H1 (cell line): Measurements from ENCODE around the gene ACAD11. TPM values are rescaled to one million over a fixed set of nuclear protein-coding genes. Genes with fewer than 3 reads are reported as not detected.

Experiments used
- CTCF ChIA-PET: fragments of 300-600 bp; sonication (Branson Sonifier 250); formaldehyde crosslinking; loops from one replicate; lab custom pipeline; 2021; ENCODE audit not compliant: partially characterized antibody; lab: Charles Lee
- POLR2A ChIA-PET: fragments of 300-600 bp; sonication (Branson Sonifier 250); formaldehyde crosslinking; loops from one replicate; lab custom pipeline; 2021; ENCODE audit warnings: inconsistent platforms; ENCODE audit not compliant: partially characterized antibody; lab: Charles Lee
- DNase-seq, 2 experiments: peaks; one replicate each; pipeline versions ENCODE4 v3.0.0 to v3.0.0-alpha.2; 2010 to 2022; ENCODE audit warnings: low spot score in 2 of 2, low read depth in 1 of 2, mixed read lengths in 1 of 2
- FAIRE-seq: peaks from 2 replicates; lab custom pipeline; 2011; peaks lifted over from hg19 to GRCh38; lab: Jason Lieb, UNC
- H2AFZ ChIP-seq: 2 replicates; pipeline ENCODE4 v1.8.1; 2012; ENCODE audit warnings: low read length, inconsistent platforms
- H2AK5ac ChIP-seq: 2 replicates; pipeline ENCODE4 v1.6.1; 2013; ENCODE audit warnings: low read depth, low read length
- H2BK120ac ChIP-seq: replicated peaks from 2 replicates; pipeline ENCODE3; 2013; ENCODE audit warnings: low read depth, low read length, inconsistent platforms
- H2BK12ac ChIP-seq: 2 replicates; pipeline ENCODE4 v1.6.1; 2013; ENCODE audit warnings: low read depth, low read length
- H2BK15ac ChIP-seq: 2 replicates; pipeline ENCODE4 v1.6.1; 2013; ENCODE audit warnings: low read length
- H2BK20ac ChIP-seq: 2 replicates; pipeline ENCODE4 v1.6.1; 2013; ENCODE audit warnings: low read length
- H2BK5ac ChIP-seq: 2 replicates; pipeline ENCODE4 v1.6.1; 2013; ENCODE audit warnings: low read depth, low read length
- H3K14ac ChIP-seq: 2 replicates; pipeline ENCODE4 v1.6.1; 2013; ENCODE audit warnings: inconsistent platforms; ENCODE audit not compliant: insufficient read length
- H3K18ac ChIP-seq: 2 replicates; pipeline ENCODE4 v1.6.1; 2013; ENCODE audit warnings: low read length; ENCODE audit errors: extremely low read depth
- H3K23ac ChIP-seq: 2 replicates; pipeline ENCODE4 v1.6.1; 2013; ENCODE audit warnings: inconsistent platforms; ENCODE audit not compliant: insufficient read length
- H3K23me2 ChIP-seq: 2 replicates; pipeline ENCODE4 v1.6.1; 2013; ENCODE audit warnings: low read depth, low read length
- H3K27ac ChIP-seq: 2 replicates; pipeline ENCODE4 v1.6.1; 2011; ENCODE audit warnings: low read depth, low read length, inconsistent platforms
- H3K27me3 ChIP-seq, 4 experiments: replicated peaks in 1 of 4; 1 replicate in 1 of 4; 2 replicates in 3 of 4; pipeline versions ENCODE4 v1.6.1 to v1.8.1; 2011 to 2013; ENCODE audit warnings: low read length in 3 of 4, mild to moderate bottlenecking in 3 of 4, inconsistent platforms in 2 of 4, mixed read lengths in 2 of 4, moderate library complexity in 1 of 4; ENCODE audit not compliant: control insufficient read depth in 3 of 4, insufficient read depth in 3 of 4; ENCODE audit errors: extremely low read depth in 1 of 4
- H3K36me3 ChIP-seq, 4 experiments: 2 replicates each; pipeline versions ENCODE4 v1.6.1 to v1.8.1; 2011 to 2013; ENCODE audit warnings: mild to moderate bottlenecking in 4 of 4, low read length in 3 of 4, moderate library complexity in 2 of 4, control low read depth in 1 of 4, inconsistent platforms in 1 of 4; ENCODE audit not compliant: insufficient read depth in 4 of 4, control insufficient read depth in 2 of 4
- H3K4ac ChIP-seq: replicated peaks from 2 replicates; pipeline ENCODE3; 2013; ENCODE audit warnings: low read length, low read depth, mixed read lengths, inconsistent platforms; ENCODE audit not compliant: insufficient read length
- H3K4me1 ChIP-seq, 4 experiments: replicated peaks in 1 of 4; 1 replicate in 1 of 4; 2 replicates in 3 of 4; pipeline versions ENCODE4 v1.6.1 to v1.8.1; 2011 to 2013; ENCODE audit warnings: low read length in 3 of 4, inconsistent platforms in 2 of 4, mixed read lengths in 1 of 4; ENCODE audit not compliant: insufficient read depth in 4 of 4, control insufficient read depth in 3 of 4
- H3K4me2 ChIP-seq, 2 experiments: 2 replicates each; pipeline versions ENCODE4 v1.6.1 to v1.8.1; 2011 to 2013; ENCODE audit warnings: low read depth in 2 of 2, low read length in 2 of 2, control low read depth in 1 of 2, inconsistent platforms in 1 of 2, mild to moderate bottlenecking in 1 of 2; ENCODE audit not compliant: insufficient read depth in 1 of 2
- H3K4me3 ChIP-seq, 4 experiments: fragments of 200-600, 300-600 bp in 1 of 4; sonication (generic), shearing (Covaris generic), sonication (Bioruptor Twin) in 1 of 4; 2 replicates each; pipeline versions ENCODE4 v1.5.1 to v1.8.1; 2011 to 2016; ENCODE audit warnings: low read length in 4 of 4, low read depth in 3 of 4, control low read depth in 2 of 4, inconsistent platforms in 2 of 4, mild to moderate bottlenecking in 2 of 4, mixed read lengths in 1 of 4, moderate library complexity in 1 of 4; ENCODE audit not compliant: insufficient read depth in 2 of 4; ENCODE audit errors: extremely low read depth in 1 of 4
- H3K56ac ChIP-seq: replicated peaks from 2 replicates; pipeline ENCODE3; 2013; ENCODE audit warnings: low read depth, mild to moderate bottlenecking, mixed read lengths, low read length, inconsistent platforms; ENCODE audit not compliant: insufficient read length
- H3K79me1 ChIP-seq: 2 replicates; pipeline ENCODE4 v1.6.1; 2013; ENCODE audit warnings: low read depth, low read length, control low read depth
- H3K79me2 ChIP-seq, 2 experiments: 2 replicates each; pipeline versions ENCODE4 v1.6.1 to v1.8.1; 2012 to 2013; ENCODE audit warnings: low read length in 2 of 2, mild to moderate bottlenecking in 2 of 2, inconsistent platforms in 1 of 2; ENCODE audit not compliant: insufficient read depth in 2 of 2, control insufficient read depth in 1 of 2
- H3K9ac ChIP-seq, 4 experiments: replicated peaks in 1 of 4; 1 replicate in 1 of 4; 2 replicates in 3 of 4; pipeline versions ENCODE4 v1.6.1 to v1.8.1; 2011 to 2013; ENCODE audit warnings: low read depth in 3 of 4, low read length in 3 of 4, control low read depth in 2 of 4, mild to moderate bottlenecking in 2 of 4, moderate library complexity in 2 of 4, inconsistent platforms in 1 of 4; ENCODE audit errors: extremely low read depth in 1 of 4
- H3K9me3 ChIP-seq, 2 experiments: 2 replicates each; pipeline versions ENCODE4 v1.6.1 to v1.8.1; 2012 to 2013; ENCODE audit warnings: mild to moderate bottlenecking in 2 of 2, moderate library complexity in 2 of 2, control low read depth in 1 of 2, inconsistent platforms in 1 of 2, low read depth in 1 of 2, low read length in 1 of 2, mixed read lengths in 1 of 2; ENCODE audit not compliant: insufficient read depth in 2 of 2
- H4K20me1 ChIP-seq, 2 experiments: replicated peaks in 1 of 2; 2 replicates each; pipeline versions ENCODE3 to v1.8.1; 2011 to 2013; ENCODE audit warnings: inconsistent platforms in 2 of 2, low read length in 2 of 2, mild to moderate bottlenecking in 1 of 2; ENCODE audit not compliant: insufficient read depth in 2 of 2, control insufficient read depth in 1 of 2
- H4K5ac ChIP-seq: 2 replicates; pipeline ENCODE4 v1.6.1; 2013; ENCODE audit warnings: low read length, low read depth, mixed read lengths, inconsistent platforms; ENCODE audit not compliant: insufficient read length
- H4K8ac ChIP-seq: 2 replicates; pipeline ENCODE4 v1.8.0; 2013; ENCODE audit warnings: mild to moderate bottlenecking, moderate library complexity, low read length, inconsistent platforms; ENCODE audit not compliant: insufficient read depth; ENCODE audit errors: extremely low read depth
- H4K91ac ChIP-seq: replicated peaks from 2 replicates; pipeline ENCODE3; 2013; ENCODE audit warnings: low read length, mixed read lengths, inconsistent platforms; ENCODE audit not compliant: insufficient read length
- CBX5 ChIP-seq: fragments of 300-800, 300-1000 bp; sonication (generic); IDR thresholded peaks from 2 replicates; pipeline ENCODE4 v1.7.1; 2016; ENCODE audit warnings: antibody characterized with exemption, low read length, low read depth
- WGBS, 2 experiments: shearing (Covaris generic) in 1 of 2; methylation state at CpG; one replicate each; pipeline versions ENCODE4 v1.1.6 to v1.1.7; 2013 to 2015; ENCODE audit warnings: low lambda C conversion rate in 2 of 2, mixed read lengths in 2 of 2, inconsistent platforms in 1 of 2, low coverage in 1 of 2, missing lambda C conversion rate in 1 of 2; ENCODE audit not compliant: insufficient replicate concordance in 2 of 2, insufficient coverage in 1 of 2, insufficient read length in 1 of 2; ENCODE audit errors: extremely low coverage in 1 of 2, missing lambda C conversion rate in 1 of 2; 5-methylcytosine and 5-hydroxymethylcytosine counted together
- polyA plus RNA-seq, 7 experiments: library from polyadenylated mRNA; depleted of rRNA in 3 of 7; stranded (reverse) in 5 of 7; unstranded in 2 of 7; fragments of >200 nt in 5 of 7; fragments of 200-250 nt in 2 of 7; gene quantifications; 1 replicate in 5 of 7; 2 replicates in 1 of 7; 4 replicates in 1 of 7; pipeline versions ENCODE4 v1.2.1 to v1.2.3, GENCODE V29; 2011 to 2013; ENCODE audit warnings: missing spikeins in 2 of 7, mixed read lengths in 2 of 7
- total RNA-seq: library from RNA; stranded (reverse); fragmentation: NEBNext Ultra II Directional; extraction: Animal tissue kit (Norgen Biotek cat#: 25700); gene quantifications from 2 replicates; pipeline ENCODE4 v1.2.1, GENCODE V29; 2021
- TF ChIP-seq, protein P1 (sequence below): IDR thresholded peaks from 2 replicates; pipeline ENCODE4 v1.6.1; 2012; ENCODE audit warnings: inconsistent platforms

Gene ACAD11
- total and polyA plus RNA-seq, 2 of the 8 experiments (the other 6 are each of a cell fraction or from before 2014, with no cell fraction given), result 5.5 to 11.0 TPM

DNA sequence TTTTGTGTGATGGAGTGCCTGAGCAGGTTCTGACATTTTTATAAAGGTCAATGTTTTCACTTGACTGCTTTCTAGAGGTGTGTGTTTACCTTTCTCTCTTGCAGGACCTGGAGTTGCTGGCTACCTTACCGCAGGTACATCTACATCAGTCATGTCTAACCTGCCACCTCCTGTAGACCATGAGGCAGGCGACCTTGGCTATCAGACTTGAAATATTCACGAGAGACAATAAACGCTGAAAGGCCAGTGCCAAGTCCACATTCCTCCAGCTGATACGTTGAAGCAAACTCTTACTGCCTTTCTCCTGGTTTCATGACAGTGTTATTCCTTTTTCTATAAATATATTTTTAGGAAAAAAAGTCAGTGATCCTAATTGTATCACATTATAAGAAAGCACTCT is 121.5 kb downstream of the ACAD11 start:
- ChIA-PET POLR2A (interaction anchor here (0.6 kb wide), 1 partner anchor 100 kb away, joined by 3 read pairs; no protein-coding TSS in a partner anchor), CTCF (interaction anchor here (0.6 to 8.7 kb wide), 8 partner anchors 11 to 324 kb away, joined by 3 to 163 read pairs (median 4); no protein-coding TSS in a partner anchor)
- H2BK12ac ChIP-seq, result no peak overlapping the region
- no peak overlapping the region for H4K5ac ChIP-seq
- no peak overlapping the region for H3K18ac ChIP-seq
- no peak overlapping the region for H3K4me2 ChIP-seq
- H3K4me1 ChIP-seq, result no peaks in the 10 kb centered on the region
- no peak for FAIRE-seq
- no peak for TF ChIP-seq CBX5
- TF ChIP-seq, protein P1, sequence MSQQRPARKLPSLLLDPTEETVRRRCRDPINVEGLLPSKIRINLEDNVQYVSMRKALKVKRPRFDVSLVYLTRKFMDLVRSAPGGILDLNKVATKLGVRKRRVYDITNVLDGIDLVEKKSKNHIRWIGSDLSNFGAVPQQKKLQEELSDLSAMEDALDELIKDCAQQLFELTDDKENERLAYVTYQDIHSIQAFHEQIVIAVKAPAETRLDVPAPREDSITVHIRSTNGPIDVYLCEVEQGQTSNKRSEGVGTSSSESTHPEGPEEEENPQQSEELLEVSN, result no peak
- no peak overlapping the region for H2BK20ac ChIP-seq
- no peak overlapping the region for H2BK15ac ChIP-seq
- H4K8ac ChIP-seq, result no peak overlapping the region
- H4K20me1 ChIP-seq, result peaks cover 0 to 2% of the 10 kb centered on the region in 2 experiments
- H2AFZ ChIP-seq, result no peak overlapping the region
- no peak overlapping the region for H3K4me3 ChIP-seq
- H3K27me3 ChIP-seq, result no peaks in the 10 kb centered on the region
- DNase-seq, result no peak
- no peaks in the 10 kb centered on the region; the same call in 1 of the 2 replicates for H3K79me1 ChIP-seq
- no peak overlapping the region for H3K9ac ChIP-seq
- H2BK5ac ChIP-seq, result no peak overlapping the region
- no peak overlapping the region for H3K23ac ChIP-seq
- no peak overlapping the region for H2AK5ac ChIP-seq
- no peak overlapping the region for H3K27ac ChIP-seq
- no peak overlapping the region for H3K4ac ChIP-seq
- H3K9me3 ChIP-seq, result no peaks in the 10 kb centered on the region
- no peak overlapping the region for H2BK120ac ChIP-seq
- no peak overlapping the region for H4K91ac ChIP-seq
- H3K79me2 ChIP-seq, result no peaks in the 10 kb centered on the region
- WGBS, 2 experiments, result 94% methylated on average over 5 of the region's 5 CpGs; no CpG with 5 or more reads in 1 of the 2 experiments
- H3K14ac ChIP-seq, result no peak overlapping the region
- H3K36me3 ChIP-seq, result peaks cover 0 to 21% (median 7%) of the 10 kb centered on the region in 4 experiments; a peak in 4 of 8 replicates
- no peaks in the 10 kb centered on the region for H3K23me2 ChIP-seq
- no peak overlapping the region for H3K56ac ChIP-seq
